Nephron (organoid): ENCODE results near the gene TPD52L1.
A peak's percentile ranks its signal among the peaks of the same experiment; 100 is the strongest.

Experiments used
- H3K27ac Mint-ChIP-seq, 3 experiments: 2 replicates each; pipeline ENCODE4 v1.8.0; 2020; ENCODE audit warnings: mixed read lengths in 3 of 3, mild to moderate bottlenecking in 2 of 3, moderate library complexity in 1 of 3
- H3K27me3 Mint-ChIP-seq: 2 replicates; pipeline ENCODE4 v1.8.0; 2021; ENCODE audit warnings: low read depth, mild to moderate bottlenecking, moderate library complexity, mixed read lengths
- H3K36me3 Mint-ChIP-seq: 2 replicates; pipeline ENCODE4 v1.8.0; 2020; ENCODE audit warnings: low read depth, mixed read lengths
- H3K4me1 Mint-ChIP-seq: 2 replicates; pipeline ENCODE4 v1.8.0; 2020; ENCODE audit warnings: mixed read lengths
- H3K4me3 Mint-ChIP-seq, 3 experiments: 2 replicates each; pipeline ENCODE4 v1.8.0; 2020; ENCODE audit warnings: mild to moderate bottlenecking in 3 of 3, mixed read lengths in 3 of 3, moderate library complexity in 2 of 3
- H3K9me3 Mint-ChIP-seq: 2 replicates; pipeline ENCODE4 v1.8.0; 2020; ENCODE audit warnings: mixed read lengths
- TF ChIP-seq, protein P1 (sequence below), 3 experiments: fragments of 200-600 bp; sonication (generic); IDR thresholded peaks; one replicate each; pipeline ENCODE4 v1.5.0; 2021; ENCODE audit warnings: antibody characterized with exemption in 3 of 3; ENCODE audit not compliant: unreplicated experiment in 3 of 3

TPD52L1 gene

GRCh38 chr6:125153391-125154117 is at the start of gene TPD52L1:
TSS of gene TPD52L1 (plus strand) at chr6:125153773. CDS start at chr6:125153952, 179 bp downstream.
- no peaks in the 10 kb centered on the region for H3K36me3 Mint-ChIP-seq
- peak within 1 kb of the TSS; percentile 91 to 93 (median 93) for H3K4me3 Mint-ChIP-seq
- TF ChIP-seq, protein P1, sequence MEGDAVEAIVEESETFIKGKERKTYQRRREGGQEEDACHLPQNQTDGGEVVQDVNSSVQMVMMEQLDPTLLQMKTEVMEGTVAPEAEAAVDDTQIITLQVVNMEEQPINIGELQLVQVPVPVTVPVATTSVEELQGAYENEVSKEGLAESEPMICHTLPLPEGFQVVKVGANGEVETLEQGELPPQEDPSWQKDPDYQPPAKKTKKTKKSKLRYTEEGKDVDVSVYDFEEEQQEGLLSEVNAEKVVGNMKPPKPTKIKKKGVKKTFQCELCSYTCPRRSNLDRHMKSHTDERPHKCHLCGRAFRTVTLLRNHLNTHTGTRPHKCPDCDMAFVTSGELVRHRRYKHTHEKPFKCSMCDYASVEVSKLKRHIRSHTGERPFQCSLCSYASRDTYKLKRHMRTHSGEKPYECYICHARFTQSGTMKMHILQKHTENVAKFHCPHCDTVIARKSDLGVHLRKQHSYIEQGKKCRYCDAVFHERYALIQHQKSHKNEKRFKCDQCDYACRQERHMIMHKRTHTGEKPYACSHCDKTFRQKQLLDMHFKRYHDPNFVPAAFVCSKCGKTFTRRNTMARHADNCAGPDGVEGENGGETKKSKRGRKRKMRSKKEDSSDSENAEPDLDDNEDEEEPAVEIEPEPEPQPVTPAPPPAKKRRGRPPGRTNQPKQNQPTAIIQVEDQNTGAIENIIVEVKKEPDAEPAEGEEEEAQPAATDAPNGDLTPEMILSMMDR (IDR thresholded peaks at IDR 0.05; ENCODE audit: unreplicated experiment in 3 of 3): peak; percentile 83 to 87 (median 83)
- peaks cover 11% of the 10 kb centered on the region for H3K27me3 Mint-ChIP-seq
- peaks cover 5% of the 10 kb centered on the region for H3K4me1 Mint-ChIP-seq
- no peaks in the 10 kb centered on the region for H3K9me3 Mint-ChIP-seq
- peak within 1 kb of the TSS in 2 of 3 experiments; percentile 30 to 74 for H3K27ac Mint-ChIP-seq

DNA sequence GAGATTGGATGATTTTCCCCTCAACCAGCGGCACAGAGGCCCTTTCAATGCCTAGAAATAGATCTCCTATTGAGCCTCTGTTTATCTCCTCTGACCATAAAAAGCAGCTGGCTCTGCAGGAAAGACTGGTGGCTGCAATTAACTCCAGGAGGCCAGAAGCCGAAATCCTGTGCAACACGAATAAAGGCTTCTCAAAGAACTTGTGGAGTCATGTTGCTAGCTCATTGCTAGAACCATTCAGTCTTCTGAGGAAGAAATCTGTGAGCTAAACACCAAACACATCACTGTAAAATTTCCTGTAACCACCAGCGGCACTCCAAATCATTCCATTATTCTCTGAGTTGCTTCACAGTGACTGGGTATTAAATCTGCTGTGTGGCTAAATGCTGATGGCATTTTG is 49.1 kb upstream of the TPD52L1 start:
- Mint-ChIP-seq H3K4me1 (peaks cover 45% of the 10 kb centered on the region), H3K4me3 (peak overlapping the region in 1 of 3 experiments; percentile 28), H3K9me3 (peaks cover 16% of the 10 kb centered on the region), H3K36me3 (no peaks in the 10 kb centered on the region), H3K27ac (peak overlapping the region; percentile 20 to 46 (median 37)), H3K27me3 (no peaks in the 10 kb centered on the region)
- TF ChIP-seq, protein P1 (IDR thresholded peaks at IDR 0.05; ENCODE audit: unreplicated experiment in 3 of 3): no peak

- Mint-ChIP-seq H3K4me3 (no peak overlapping the region), H3K27me3 (no peaks in the 10 kb centered on the region), H3K36me3 (peaks cover 10% of the 10 kb centered on the region), H3K27ac (no peak overlapping the region), H3K4me1 (peaks cover 22% of the 10 kb centered on the region), H3K9me3 (peaks cover 41% of the 10 kb centered on the region)
- TF ChIP-seq, protein P1 (IDR thresholded peaks at IDR 0.05; ENCODE audit: unreplicated experiment in 3 of 3): no peak
Measured at GRCh38 chr6:125107048-125107447, 46.5 kb upstream of the TPD52L1 start.

DNA sequence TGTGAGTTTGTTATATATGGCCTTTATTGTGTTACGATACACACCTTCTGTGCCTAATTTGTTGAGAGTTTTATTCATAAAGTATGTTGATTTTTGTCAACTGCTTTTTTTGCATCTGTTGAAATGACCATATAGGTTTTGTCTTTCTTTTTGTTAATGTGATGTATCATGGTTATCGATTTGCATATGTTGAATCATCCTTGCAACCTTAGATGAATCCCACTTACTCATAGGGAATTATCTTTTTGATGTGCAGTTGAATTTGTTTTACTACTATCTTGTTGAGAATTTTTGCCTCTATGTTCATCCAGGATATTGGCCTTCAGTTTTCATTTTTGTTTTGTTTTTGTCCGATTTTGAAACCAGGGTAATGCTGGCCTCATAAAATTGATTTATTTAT is 45.7 kb upstream of the TPD52L1 start:
- TF ChIP-seq, protein P1 (IDR thresholded peaks at IDR 0.05; ENCODE audit: unreplicated experiment in 3 of 3): no peak
- Mint-ChIP-seq H3K27me3 (no peaks in the 10 kb centered on the region), H3K27ac (no peak overlapping the region), H3K4me1 (peaks cover 18% of the 10 kb centered on the region), H3K36me3 (peaks cover 10% of the 10 kb centered on the region), H3K9me3 (peaks cover 47% of the 10 kb centered on the region), H3K4me3 (no peak overlapping the region)

DNA sequence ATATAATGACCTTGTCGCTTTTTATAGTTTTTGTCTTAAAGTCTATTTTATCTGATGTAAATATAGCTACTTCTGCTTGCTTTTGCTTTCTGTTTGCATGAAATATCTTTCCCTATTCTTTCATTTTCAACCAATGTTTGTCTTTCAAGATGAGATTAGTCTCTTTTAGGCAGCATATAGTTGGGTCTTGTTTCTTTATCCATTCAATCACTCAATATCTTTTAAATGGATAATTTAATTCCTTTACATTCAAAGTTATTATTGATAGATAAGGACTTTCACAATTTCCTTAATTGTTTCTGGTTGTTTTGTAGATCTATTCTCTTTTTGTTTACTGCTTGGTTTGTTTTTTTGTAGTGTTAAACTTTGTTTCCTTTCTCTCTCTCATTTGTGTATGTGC is 43.5 kb upstream of the TPD52L1 start:
- TF ChIP-seq, protein P1 (IDR thresholded peaks at IDR 0.05; ENCODE audit: unreplicated experiment in 3 of 3): no peak
- Mint-ChIP-seq H3K4me3 (no peak overlapping the region), H3K4me1 (peaks cover 1% of the 10 kb centered on the region), H3K36me3 (peaks cover 10% of the 10 kb centered on the region), H3K27ac (no peak overlapping the region), H3K27me3 (no peaks in the 10 kb centered on the region), H3K9me3 (peaks cover 49% of the 10 kb centered on the region)
